Activated CD8-positive, alpha-beta memory T cell treated with anti-CD3 and anti-CD28 coated beads for 4 hours (primary cell): Measurements from ENCODE around the gene MYO6.
"Not testable (repeated sequence)": the region's sequence is repeated elsewhere in the genome, so short reads cannot be mapped to it uniquely, and the experiment has no call there.

Experiments used
- DNase-seq, 2 donors: peaks; one replicate each; pipeline ENCODE4 v3.0.0-alpha.2; 2020; ENCODE audit warnings: low read depth in 2 of 2

Gene MYO6

GRCh38 chr6:75748743-75749538 lies at the start of gene MYO6:
Gene MYO6 (plus strand): TSS chr6:75749239. CDS start chr6:75817548, 68,309 bp downstream.
- DNase-seq: peak in 1 of 2 donors; percentile 4

GRCh38 chr6:75708334-75708733 lies 40.7 kb upstream of the MYO6 start:
- DNase-seq: not testable (repeated sequence)

- no peak for DNase-seq
Observed at GRCh38 chr6:75711173-75711572, 37.9 kb upstream of the MYO6 start.

GRCh38 chr6:75719133-75719532 lies 29.9 kb upstream of the MYO6 start:
- DNase-seq: no peak

GRCh38 chr6:75723382-75723781 lies 25.7 kb upstream of the MYO6 start:
- DNase-seq: no peak

- no peak for DNase-seq
Observed at GRCh38 chr6:75727206-75727605, 21.8 kb upstream of the MYO6 start.

GRCh38 chr6:75731029-75731428 lies 18.0 kb upstream of the MYO6 start:
- DNase-seq: not testable (repeated sequence)

GRCh38 chr6:75735491-75736186 lies 13.4 kb upstream of the MYO6 start:
- no peak for DNase-seq

- no peak for DNase-seq
Observed at GRCh38 chr6:75743971-75744370, 5.1 kb upstream of the MYO6 start.

GRCh38 chr6:75745404-75745803 lies 3.6 kb upstream of the MYO6 start:
- DNase-seq: no peak

- DNase-seq: no peak
Observed at GRCh38 chr6:75746221-75746620, 2.8 kb upstream of the MYO6 start.

- DNase-seq: no peak
Observed at GRCh38 chr6:75747152-75747992, 1.7 kb upstream of the MYO6 start.

- DNase-seq: no peak
Observed at GRCh38 chr6:75748003-75748742, 866 bp upstream of the MYO6 start.

- DNase-seq: no peak
Observed at GRCh38 chr6:75751443-75751842, 2.4 kb downstream of the MYO6 start.

GRCh38 chr6:75752365-75752764 lies 3.3 kb downstream of the MYO6 start:
- no peak for DNase-seq

- no peak for DNase-seq
Observed at GRCh38 chr6:75755704-75756103, 6.7 kb downstream of the MYO6 start.

- DNase-seq: no peak
Observed at GRCh38 chr6:75757295-75757694, 8.3 kb downstream of the MYO6 start.

GRCh38 chr6:75758061-75758460 lies 9.0 kb downstream of the MYO6 start:
- no peak for DNase-seq

- DNase-seq: no peak
Observed at GRCh38 chr6:75759207-75759606, 10.2 kb downstream of the MYO6 start.

- no peak for DNase-seq
Observed at GRCh38 chr6:75760320-75760719, 11.3 kb downstream of the MYO6 start.

- no peak for DNase-seq
Observed at GRCh38 chr6:75761489-75761888, 12.4 kb downstream of the MYO6 start.

- no peak for DNase-seq
Observed at GRCh38 chr6:75762063-75762462, 13.0 kb downstream of the MYO6 start.
